ENCODE results near the gene SMC3.

DNA sequence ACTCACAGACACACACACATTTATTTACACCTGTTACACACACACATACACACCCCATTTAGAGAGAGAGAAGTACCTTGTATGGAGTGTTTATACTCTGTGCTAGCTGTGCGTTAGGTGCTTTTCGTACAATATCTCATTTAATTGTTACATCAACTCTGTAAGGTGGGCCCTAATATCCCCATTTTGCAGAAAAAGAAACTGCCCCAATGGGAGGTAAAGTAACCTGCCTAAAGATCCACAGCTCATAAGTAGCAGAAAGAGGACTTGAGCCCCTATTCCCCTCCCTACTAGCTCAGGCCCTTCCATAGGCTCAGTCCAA, 52.9 kb downstream of the SMC3 start:
- TF ChIP-seq EZH2phosphoT487 (IDR thresholded peaks at IDR 0.05; ENCODE audit: borderline replicate concordance, low read length) (no peak), EZH2 (IDR thresholded peaks at IDR 0.05; ENCODE audit: low read length, unreplicated experiment) (no peak)
- TF ChIP-seq, protein P1, sequence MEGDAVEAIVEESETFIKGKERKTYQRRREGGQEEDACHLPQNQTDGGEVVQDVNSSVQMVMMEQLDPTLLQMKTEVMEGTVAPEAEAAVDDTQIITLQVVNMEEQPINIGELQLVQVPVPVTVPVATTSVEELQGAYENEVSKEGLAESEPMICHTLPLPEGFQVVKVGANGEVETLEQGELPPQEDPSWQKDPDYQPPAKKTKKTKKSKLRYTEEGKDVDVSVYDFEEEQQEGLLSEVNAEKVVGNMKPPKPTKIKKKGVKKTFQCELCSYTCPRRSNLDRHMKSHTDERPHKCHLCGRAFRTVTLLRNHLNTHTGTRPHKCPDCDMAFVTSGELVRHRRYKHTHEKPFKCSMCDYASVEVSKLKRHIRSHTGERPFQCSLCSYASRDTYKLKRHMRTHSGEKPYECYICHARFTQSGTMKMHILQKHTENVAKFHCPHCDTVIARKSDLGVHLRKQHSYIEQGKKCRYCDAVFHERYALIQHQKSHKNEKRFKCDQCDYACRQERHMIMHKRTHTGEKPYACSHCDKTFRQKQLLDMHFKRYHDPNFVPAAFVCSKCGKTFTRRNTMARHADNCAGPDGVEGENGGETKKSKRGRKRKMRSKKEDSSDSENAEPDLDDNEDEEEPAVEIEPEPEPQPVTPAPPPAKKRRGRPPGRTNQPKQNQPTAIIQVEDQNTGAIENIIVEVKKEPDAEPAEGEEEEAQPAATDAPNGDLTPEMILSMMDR (conservative IDR thresholded peaks at IDR 0.05; ENCODE audit: low read depth, low read length), result no peak
